CD4-positive, alpha-beta memory T cell (primary cell): Measurements from ENCODE around the gene AP1AR. TPM values are rescaled to one million over a fixed set of nuclear protein-coding genes. Genes with fewer than 3 reads are reported as not detected.

Experiments
- CTCF ChIA-PET: fragments of 350-600 bp; sonication (Branson Sonifier 250); formaldehyde crosslinking; loops from one replicate; lab custom pipeline; 2021; ENCODE audit warnings: inconsistent platforms; ENCODE audit not compliant: partially characterized antibody; lab: Charles Lee
- POLR2A ChIA-PET: fragments of 350-600 bp; sonication (Branson Sonifier 250); formaldehyde crosslinking; loops from one replicate; lab custom pipeline; 2021; ENCODE audit not compliant: partially characterized antibody; lab: Charles Lee
- DNase-seq, 5 donors: peaks; one replicate each; pipeline versions ENCODE4 v3.0.0 to v3.0.0-alpha.2; 2020 to 2022; ENCODE audit warnings: mixed read lengths in 1 of 5
- H3K27ac ChIP-seq: one replicate; pipeline ENCODE4 v1.7.0; 2013; ENCODE audit warnings: low read depth, low read length
- H3K27me3 ChIP-seq: 2 replicates; pipeline ENCODE4 v1.7.0; 2013; ENCODE audit warnings: mild to moderate bottlenecking, low read length, moderate library complexity; ENCODE audit not compliant: insufficient read depth
- H3K36me3 ChIP-seq: 2 replicates; pipeline ENCODE4 v1.7.0; 2013; ENCODE audit warnings: mild to moderate bottlenecking, low read length, moderate library complexity; ENCODE audit not compliant: insufficient read depth
- H3K4me1 ChIP-seq: 2 replicates; pipeline ENCODE4 v1.7.0; 2013; ENCODE audit warnings: mild to moderate bottlenecking, low read length, moderate library complexity; ENCODE audit not compliant: insufficient read depth
- H3K4me3 ChIP-seq, 2 donors: one replicate each; pipeline ENCODE4 v1.7.0; 2013; ENCODE audit warnings: low read length in 2 of 2, mild to moderate bottlenecking in 1 of 2
- H3K9me3 ChIP-seq, 2 donors: one replicate each; pipeline ENCODE4 v1.7.0; 2013; ENCODE audit warnings: low read length in 2 of 2, control low read depth in 1 of 2; ENCODE audit not compliant: control insufficient read depth in 1 of 2
- H3K27ac Mint-ChIP-seq, 7 donors: one replicate each; pipeline ENCODE4 v1.8.0; 2020 to 2021; ENCODE audit warnings: mixed read lengths in 7 of 7, mild to moderate bottlenecking in 6 of 7, inconsistent platforms in 3 of 7, moderate library complexity in 3 of 7
- H3K27me3 Mint-ChIP-seq, 2 donors: one replicate each; pipeline ENCODE4 v1.8.0; 2020 to 2021; ENCODE audit warnings: mixed read lengths in 2 of 2
- H3K36me3 Mint-ChIP-seq, 2 donors: one replicate each; pipeline ENCODE4 v1.8.0; 2020 to 2021; ENCODE audit warnings: mixed read lengths in 2 of 2, inconsistent platforms in 1 of 2, mild to moderate bottlenecking in 1 of 2
- H3K4me1 Mint-ChIP-seq, 4 donors: one replicate each; pipeline ENCODE4 v1.8.0; 2020 to 2021; ENCODE audit warnings: mixed read lengths in 4 of 4, mild to moderate bottlenecking in 1 of 4
- H3K4me3 Mint-ChIP-seq, 8 donors: one replicate each; pipeline ENCODE4 v1.8.0; 2020 to 2021; ENCODE audit warnings: mixed read lengths in 8 of 8, mild to moderate bottlenecking in 7 of 8, moderate library complexity in 6 of 8, inconsistent platforms in 3 of 8
- H3K9me3 Mint-ChIP-seq, 8 donors: one replicate each; pipeline ENCODE4 v1.8.0; 2020 to 2021; ENCODE audit warnings: mixed read lengths in 8 of 8, mild to moderate bottlenecking in 5 of 8, inconsistent platforms in 3 of 8, moderate library complexity in 1 of 8
- intact Hi-C: fragments of 100-400 bp; cut with micrococcal nuclease; formaldehyde crosslinking; loops from one replicate; pipeline ENCODE4 v1.15.1; 2023
- polyA plus RNA-seq, 2 donors: library from polyadenylated mRNA; unstranded; fragments of 300-500 nt; fragmentation: Illumina TruSeq; gene quantifications; one replicate each; pipeline ENCODE4 v1.2.3, GENCODE V29; 2021
- total RNA-seq, 2 experiments: library from RNA; stranded (reverse); gene quantifications; one replicate each; pipeline ENCODE4 v1.2.3, GENCODE V29; 2021

Gene AP1AR
- total and polyA plus RNA-seq, 4 experiments from 2014 or later, result 20.3 to 25.3 (median 22.8) TPM

- CTCF ChIA-PET, result interaction anchor here (1.0 to 16.0 kb wide), 4 partner anchors 8 to 301 kb away, joined by 3 to 223 read pairs (median 5); partner anchors contain the start of gene AP1AR
Observed at GRCh38 chr4:112222219-112222955, 9.2 kb upstream of the AP1AR start.

GRCh38 chr4:112225157-112225556, 6.4 kb upstream of the AP1AR start:
- Histone ChIP-seq H3K4me3 (no peak overlapping the region), H3K4me1 (peaks cover 6% of the 10 kb centered on the region), H3K9me3 (no peaks in the 10 kb centered on the region), H3K36me3 (no peaks in the 10 kb centered on the region), H3K27ac (no peak overlapping the region), H3K27me3 (no peaks in the 10 kb centered on the region)
- no peak for DNase-seq
- CTCF ChIA-PET, result interaction anchor here (1.9 to 16.0 kb wide), 2 partner anchors 9 to 12 kb away, joined by 7 to 223 read pairs; partner anchors contain the start of gene AP1AR
- H3K36me3 Mint-ChIP-seq, result no peaks in the 10 kb centered on the region
- POLR2A ChIA-PET, result no interaction called here
- H3K27ac Mint-ChIP-seq, result no peak overlapping the region
- H3K27me3 Mint-ChIP-seq, result no peaks in the 10 kb centered on the region
- no peaks in the 10 kb centered on the region for H3K9me3 Mint-ChIP-seq
- no peak overlapping the region for H3K4me3 Mint-ChIP-seq
- intact Hi-C loops, result no loop called here
- peaks cover 0 to 2% (median 1%) of the 10 kb centered on the region in 4 donors for H3K4me1 Mint-ChIP-seq

More at GRCh38 chr4:112222219-112222955, 9.2 kb upstream of the AP1AR start:
- Mint-ChIP-seq H3K4me3 (no peak overlapping the region), H3K36me3 (no peaks in the 10 kb centered on the region), H3K4me1 (no peaks in the 10 kb centered on the region), H3K9me3 (no peaks in the 10 kb centered on the region), H3K27ac (no peak overlapping the region), H3K27me3 (no peaks in the 10 kb centered on the region)
- intact Hi-C loops, result no loop called here
- Histone ChIP-seq H3K27me3 (no peaks in the 10 kb centered on the region), H3K9me3 (no peaks in the 10 kb centered on the region), H3K27ac (no peak overlapping the region), H3K4me1 (no peaks in the 10 kb centered on the region), H3K36me3 (no peaks in the 10 kb centered on the region), H3K4me3 (no peak overlapping the region)
- DNase-seq, result no peak
- POLR2A ChIA-PET, result no interaction called here

GRCh38 chr4:112230879-112231778, 458 bp upstream of the AP1AR start:
- H3K27ac Mint-ChIP-seq, result peak overlapping the region; percentile 98 to 100 (median 100)
- POLR2A ChIA-PET, result interaction anchor here (1.0 to 4.8 kb wide), 5 partner anchors 10 to 85 kb away, joined by 3 to 48 read pairs (median 5); partner anchors contain the start of genes FAM241A and TIFA
- no peaks in the 10 kb centered on the region for H3K27me3 Mint-ChIP-seq
- CTCF ChIA-PET, result interaction anchor here (10.2 to 12.8 kb wide), 2 partner anchors 13 to 131 kb away, joined by 121 to 223 read pairs; no protein-coding TSS in a partner anchor
- H3K4me3 Mint-ChIP-seq, result peak overlapping the region; percentile 93 to 99 (median 96)
- Histone ChIP-seq H3K27ac (peak overlapping the region; percentile 92), H3K4me3 (peak overlapping the region; percentile 84 to 90), H3K9me3 (no peaks in the 10 kb centered on the region), H3K4me1 (peaks cover 40% of the 10 kb centered on the region), H3K36me3 (no peaks in the 10 kb centered on the region), H3K27me3 (no peaks in the 10 kb centered on the region)
- H3K4me1 Mint-ChIP-seq, result peaks cover 16 to 45% (median 25%) of the 10 kb centered on the region in 4 donors
- H3K9me3 Mint-ChIP-seq, result peaks cover 0 to 2% (median 0%) of the 10 kb centered on the region in 8 donors
- intact Hi-C loops, result loop anchor here (1.0 kb wide), 5 partner anchors 17 to 406 kb away; partner anchors contain the start of genes FAM241A, LARP7 and TIFA
- peak; percentile 95 to 97 (median 96) for DNase-seq
- H3K36me3 Mint-ChIP-seq, result peaks cover 0 to 9% of the 10 kb centered on the region in 2 donors

- H3K27me3 Mint-ChIP-seq, result no peaks in the 10 kb centered on the region
Observed at GRCh38 chr4:112234952-112235609, 3.5 kb downstream of the AP1AR start.

GRCh38 chr4:112236040-112236439, 4.5 kb downstream of the AP1AR start:
- H3K36me3 ChIP-seq, result no peaks in the 10 kb centered on the region
- Mint-ChIP-seq H3K27me3 (no peaks in the 10 kb centered on the region), H3K9me3 (peaks cover 0 to 2% (median 0%) of the 10 kb centered on the region in 8 donors), H3K27ac (peak overlapping the region in 4 of 7 donors; percentile 0 to 71 (median 20)), H3K36me3 (peaks cover 7 to 11% of the 10 kb centered on the region in 2 donors), H3K4me3 (no peak overlapping the region), H3K4me1 (peaks cover 13 to 42% (median 27%) of the 10 kb centered on the region in 4 donors)
- no peak overlapping the region for H3K4me3 ChIP-seq
- no peak overlapping the region for H3K27ac ChIP-seq
- H3K4me1 ChIP-seq, result peaks cover 26% of the 10 kb centered on the region
- no peaks in the 10 kb centered on the region for H3K27me3 ChIP-seq
- H3K9me3 ChIP-seq, result no peaks in the 10 kb centered on the region
- POLR2A ChIA-PET, result interaction anchor here (0.8 kb wide), 1 partner anchor 50 kb away, joined by 3 read pairs; the partner anchor contains the start of gene TIFA
- intact Hi-C loops, result no loop called here
- CTCF ChIA-PET, result interaction anchor here (0.6 to 12.8 kb wide), 14 partner anchors 9 to 288 kb away, joined by 3 to 223 read pairs (median 4); partner anchors contain the start of gene TIFA
- DNase-seq, result no peak

More at GRCh38 chr4:112234952-112235609, 3.5 kb downstream of the AP1AR start:
- H3K4me1 Mint-ChIP-seq, result peaks cover 18 to 49% (median 33%) of the 10 kb centered on the region in 4 donors
- Histone ChIP-seq H3K27ac (no peak overlapping the region), H3K27me3 (no peaks in the 10 kb centered on the region), H3K36me3 (no peaks in the 10 kb centered on the region), H3K4me3 (no peak overlapping the region), H3K9me3 (no peaks in the 10 kb centered on the region), H3K4me1 (peaks cover 35% of the 10 kb centered on the region)
- H3K9me3 Mint-ChIP-seq, result peaks cover 0 to 2% (median 0%) of the 10 kb centered on the region in 8 donors
- H3K4me3 Mint-ChIP-seq, result peak overlapping the region in 1 of 8 donors; percentile 23
- ChIA-PET POLR2A (interaction anchor here (1.4 to 4.8 kb wide), 2 partner anchors 51 to 67 kb away, joined by 3 to 48 read pairs; partner anchors contain the start of gene TIFA), CTCF (interaction anchor here (0.6 to 12.8 kb wide), 17 partner anchors 9 to 289 kb away, joined by 3 to 223 read pairs (median 4); no protein-coding TSS in a partner anchor)
- peak; percentile 45 to 57 (median 54) for DNase-seq
- intact Hi-C loops, result loop anchor here (1.0 kb wide), 2 partner anchors 21 to 136 kb away; no protein-coding TSS in a partner anchor
- H3K36me3 Mint-ChIP-seq, result peaks cover 7 to 9% of the 10 kb centered on the region in 2 donors
- H3K27ac Mint-ChIP-seq, result peak overlapping the region in 1 of 7 donors; percentile 98

- POLR2A ChIA-PET, result no interaction called here
- H3K36me3 ChIP-seq, result no peaks in the 10 kb centered on the region
- H3K4me3 ChIP-seq, result no peak overlapping the region
- H3K36me3 Mint-ChIP-seq, result peaks cover 0 to 17% of the 10 kb centered on the region in 2 donors
- peaks cover 11% of the 10 kb centered on the region for H3K4me1 ChIP-seq
- no peaks in the 10 kb centered on the region for H3K27me3 ChIP-seq
- CTCF ChIA-PET, result interaction anchor here (10.2 to 12.8 kb wide), 2 partner anchors 20 to 138 kb away, joined by 121 to 223 read pairs; no protein-coding TSS in a partner anchor
- no peak overlapping the region for H3K27ac ChIP-seq
- H3K9me3 Mint-ChIP-seq, result no peaks in the 10 kb centered on the region
- H3K4me1 Mint-ChIP-seq, result peaks cover 12 to 26% (median 15%) of the 10 kb centered on the region in 4 donors
- H3K9me3 ChIP-seq, result no peaks in the 10 kb centered on the region
- no peaks in the 10 kb centered on the region for H3K27me3 Mint-ChIP-seq
- no peak for DNase-seq
- no peak overlapping the region for H3K4me3 Mint-ChIP-seq
- intact Hi-C loops, result no loop called here
- H3K27ac Mint-ChIP-seq, result no peak overlapping the region
Observed at GRCh38 chr4:112238833-112239232, 7.2 kb downstream of the AP1AR start.
